Gastrocnemius medialis (tissue), 4 donors: ENCODE results near the gene TTC39C. TPM values are rescaled to one million over a fixed set of nuclear protein-coding genes. Genes with fewer than 3 reads are reported as not detected.

Experiments
- ATAC-seq, 2 donors: fragments of 150-250 bp; one replicate each; pipeline ENCODE4 v1.9.1; 2016
- DNase-seq, 2 donors: peaks; one replicate each; pipeline ENCODE4 v3.0.0-alpha.2; 2019
- H3K27ac ChIP-seq, 4 donors: fragments of 200-600 bp; sonication (generic); 1 replicate in 1 of 4; 2 replicates in 3 of 4; pipeline ENCODE4 v1.5.1; 2016 to 2018; ENCODE audit warnings: mild to moderate bottlenecking in 2 of 4, moderate library complexity in 1 of 4
- H3K27me3 ChIP-seq, 3 donors: fragments of 200-600 bp; sonication (generic) in 2 of 3; 1 replicate in 1 of 3; 2 replicates in 2 of 3; pipeline versions ENCODE4 v1.5.1 to v1.6.0; 2016 to 2019; ENCODE audit warnings: mild to moderate bottlenecking in 1 of 3, moderate library complexity in 1 of 3
- H3K36me3 ChIP-seq, 2 donors: fragments of 200-600 bp; sonication (generic) in 1 of 2; one replicate each; pipeline ENCODE4 v1.5.1; 2017 to 2018
- H3K4me1 ChIP-seq, 2 donors: fragments of 200-600 bp; sonication (generic) in 1 of 2; one replicate each; pipeline ENCODE4 v1.5.1; 2016 to 2017; ENCODE audit warnings: mild to moderate bottlenecking in 2 of 2
- H3K4me3 ChIP-seq, 4 donors: fragments of 200-600 bp; sonication (generic) in 3 of 4; 1 replicate in 1 of 4; 2 replicates in 3 of 4; pipeline ENCODE4 v1.5.1; 2016 to 2019; ENCODE audit warnings: mild to moderate bottlenecking in 2 of 4
- H3K9me3 ChIP-seq, 3 donors: fragments of 200-600 bp; sonication (generic) in 2 of 3; 1 replicate in 1 of 3; 2 replicates in 2 of 3; pipeline ENCODE4 v1.5.1; 2016 to 2019
- CTCF ChIP-seq, 5 experiments: fragments of 450-650 bp in 3 of 5; fragments of 200-600 bp in 2 of 5; sonication (generic) in 2 of 5; IDR thresholded peaks in 4 of 5; conservative IDR thresholded peaks in 1 of 5; 1 replicate in 4 of 5; 2 replicates in 1 of 5; pipeline ENCODE4 v1.5.1; 2016 to 2019; ENCODE audit warnings: antibody characterized with exemption in 5 of 5, mild to moderate bottlenecking in 3 of 5, moderate library complexity in 3 of 5
- POLR2A ChIP-seq, 2 donors: fragments of 450-650 bp; IDR thresholded peaks; one replicate each; pipeline ENCODE4 v1.6.1; 2017; ENCODE audit warnings: antibody characterized with exemption in 2 of 2, mild to moderate bottlenecking in 2 of 2, moderate library complexity in 2 of 2
- in situ Hi-C, 4 donors: fragments of 200-750 bp; cut with MboI; loops; one replicate each; pipeline versions ENCODE4 v1.15.0 to v1.8.0; 2017; ENCODE audit warnings: low sequenced_read_pairs in 4 of 4
- intact Hi-C: fragments of 100-400 bp; cut with DNase I; formaldehyde crosslinking; loops from one replicate; pipeline ENCODE4 v1.15.1; 2023; ENCODE audit warnings: low total_unique reads
- total RNA-seq, 4 donors: library from RNA; depleted of rRNA; stranded (reverse); fragments of >200 nt; gene quantifications; one replicate each; pipeline versions ENCODE4 v1.1.0 to v1.2.3, GENCODE V29; 2016

Gene TTC39C
- 1 to 10 TPM in 3 of 4 donors, under 1 TPM in 1; 0.71 to 1.8 (median 1.5) TPM for total RNA-seq

GRCh38 chr18:24014062-24014985 is at the start of gene TTC39C:
TTC39C (plus strand) TSS chr18:24014754; CDS start chr18:24014872, 118 bp downstream.
- H3K4me1 ChIP-seq, result peaks cover 10 to 11% of the 10 kb centered on the region in 2 donors
- in situ Hi-C loops, result no loop called here
- intact Hi-C loops, result loop anchor here (2.0 kb wide), 1 partner anchor 62 kb away; no protein-coding TSS in a partner anchor
- TF ChIP-seq CTCF (IDR thresholded peaks at IDR 0.05 in 4 of 5, conservative IDR thresholded peaks at IDR 0.05 in 1 of 5) (no peak), POLR2A (IDR thresholded peaks at IDR 0.05) (peak in 1 of 2 donors; percentile 16)
- DNase-seq, result peak; percentile 9 to 21
- ATAC-seq, result peak; percentile 61
- no peaks in the 10 kb centered on the region for H3K36me3 ChIP-seq
- H3K27me3 ChIP-seq, result peaks cover 31 to 50% (median 40%) of the 10 kb centered on the region in 3 donors
- H3K4me3 ChIP-seq, result peak within 1 kb of the TSS; percentile 63 to 95 (median 74)
- peak within 1 kb of the TSS; percentile 35 to 55 (median 44) for H3K27ac ChIP-seq
- no peaks in the 10 kb centered on the region for H3K9me3 ChIP-seq

GRCh38 chr18:23966909-23967308 is 47.6 kb upstream of the TTC39C start:
- Histone ChIP-seq H3K27me3 (no peaks in the 10 kb centered on the region), H3K27ac (no peak overlapping the region), H3K4me1 (no peaks in the 10 kb centered on the region), H3K9me3 (no peaks in the 10 kb centered on the region), H3K36me3 (no peaks in the 10 kb centered on the region), H3K4me3 (no peak overlapping the region)
- in situ Hi-C loops (no loop called here), intact Hi-C loops (loop anchor here (10.0 kb wide), 1 partner anchor 148 kb away; no protein-coding TSS in a partner anchor)
- no peak for TF ChIP-seq CTCF (IDR thresholded peaks at IDR 0.05 in 4 of 5, conservative IDR thresholded peaks at IDR 0.05 in 1 of 5)
- TF ChIP-seq POLR2A (IDR thresholded peaks at IDR 0.05), result no peak
- no peak for ATAC-seq
- no peak for DNase-seq

DNA sequence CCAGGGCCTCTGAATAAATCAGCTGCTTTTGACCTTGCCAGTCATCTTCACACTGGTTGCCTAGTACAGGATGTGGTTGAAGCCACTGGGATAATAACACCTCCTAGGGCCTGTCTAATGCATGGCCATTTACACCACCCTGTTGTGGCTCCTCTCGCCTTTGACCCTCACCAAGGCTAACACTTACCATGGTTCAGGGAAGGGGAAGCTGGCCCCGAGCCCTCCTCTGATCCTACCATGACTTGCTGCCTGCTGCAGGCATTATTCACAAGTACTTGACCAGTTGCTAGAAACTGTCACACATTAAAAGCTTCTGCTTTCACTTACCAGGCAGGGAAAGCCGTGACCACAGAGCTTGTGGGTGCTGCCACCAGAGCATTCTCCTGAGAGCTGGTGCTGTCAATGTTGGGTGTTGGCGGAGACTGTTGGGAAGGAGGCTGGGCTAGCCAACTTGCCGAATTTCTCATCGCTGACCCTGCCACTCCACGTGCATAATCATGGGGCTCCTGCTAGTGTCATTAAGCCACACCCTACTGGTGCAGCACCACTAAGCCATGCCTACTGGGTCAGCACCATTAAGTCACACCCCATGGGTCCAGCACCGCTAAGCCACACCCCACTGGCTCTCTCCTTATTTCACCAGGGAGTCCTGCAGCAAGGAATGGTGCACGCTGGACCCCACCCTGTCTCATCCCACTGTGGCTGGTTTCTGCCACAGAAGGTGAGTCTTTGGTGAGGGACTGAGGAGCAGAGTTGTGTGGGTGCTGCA is 47.0 kb upstream of the TTC39C start:
- H3K9me3 ChIP-seq, result no peaks in the 10 kb centered on the region
- H3K4me1 ChIP-seq, result no peaks in the 10 kb centered on the region
- intact Hi-C loops (loop anchor here (10.0 kb wide), 1 partner anchor 147 kb away; no protein-coding TSS in a partner anchor), in situ Hi-C loops (no loop called here)
- TF ChIP-seq POLR2A (IDR thresholded peaks at IDR 0.05) (no peak), CTCF (IDR thresholded peaks at IDR 0.05 in 4 of 5, conservative IDR thresholded peaks at IDR 0.05 in 1 of 5) (no peak)
- no peak overlapping the region for H3K4me3 ChIP-seq
- no peak for DNase-seq
- H3K27ac ChIP-seq, result no peak overlapping the region
- H3K36me3 ChIP-seq, result no peaks in the 10 kb centered on the region
- no peak for ATAC-seq
- H3K27me3 ChIP-seq, result no peaks in the 10 kb centered on the region

GRCh38 chr18:23968638-23969604 is 45.6 kb upstream of the TTC39C start:
- H3K36me3 ChIP-seq, result no peaks in the 10 kb centered on the region
- intact Hi-C loops, result loop anchor here (10.0 kb wide), 1 partner anchor 146 kb away; no protein-coding TSS in a partner anchor

More at GRCh38 chr18:23968638-23969604, 45.6 kb upstream of the TTC39C start:
- Histone ChIP-seq H3K4me3 (no peak overlapping the region), H3K27ac (no peak overlapping the region), H3K9me3 (no peaks in the 10 kb centered on the region), H3K27me3 (no peaks in the 10 kb centered on the region), H3K4me1 (no peaks in the 10 kb centered on the region)
- no peak for TF ChIP-seq CTCF (IDR thresholded peaks at IDR 0.05 in 4 of 5, conservative IDR thresholded peaks at IDR 0.05 in 1 of 5)
- TF ChIP-seq POLR2A (IDR thresholded peaks at IDR 0.05), result no peak
- no peak for ATAC-seq
- in situ Hi-C loops, result no loop called here
- no peak for DNase-seq
